Measurements from ENCODE around the gene PLEKHO2. TPM values are rescaled to one million over a fixed set of nuclear protein-coding genes. Genes with fewer than 3 reads are reported as not detected.

The PLEKHO2 gene
- total RNA-seq, 1 experiment from 2014 or later, result 10.1 TPM

GRCh38 chr15:64894395-64895056 is 52.8 kb downstream of the PLEKHO2 start:
- peak overlapping the region; percentile 80 for H3K27ac ChIP-seq (ENCODE audit: low read length)
- no peaks in the 10 kb centered on the region for H3K36me3 ChIP-seq (ENCODE audit: insufficient read depth, low read length)
- peak; percentile 80 for DNase-seq
- no peaks in the 10 kb centered on the region for H4K20me1 ChIP-seq (ENCODE audit: insufficient read depth, low read depth, low read length)
- H3K4me3 ChIP-seq (ENCODE audit: low read length), result peak overlapping the region; percentile 62
- no peaks in the 10 kb centered on the region for H3K27me3 ChIP-seq (ENCODE audit: low read length)
- no peaks in the 10 kb centered on the region for H3K79me2 ChIP-seq (ENCODE audit: low read length)
- H3K4me1 ChIP-seq (ENCODE audit: low read length), result peaks cover 41% of the 10 kb centered on the region
- no peaks in the 10 kb centered on the region for H3K9me3 ChIP-seq (ENCODE audit: low read length)
- H3K9me2 ChIP-seq (replicated peaks; ENCODE audit: insufficient read depth, low read length), result no peaks in the 10 kb centered on the region
- H3K9ac ChIP-seq (ENCODE audit: low read length), result peak overlapping the region; percentile 73
- H3K4me2 ChIP-seq (ENCODE audit: low read depth, low read length, poor library complexity, severe bottlenecking), result peak overlapping the region; percentile 86
- peak overlapping the region; percentile 83 for H2AFZ ChIP-seq (ENCODE audit: low read length)

- H3K79me2 ChIP-seq (ENCODE audit: low read length), result no peaks in the 10 kb centered on the region
- no peaks in the 10 kb centered on the region for H4K20me1 ChIP-seq (ENCODE audit: insufficient read depth, low read depth, low read length)
- H3K4me2 ChIP-seq (ENCODE audit: low read depth, low read length, poor library complexity, severe bottlenecking), result peak overlapping the region; percentile 86
- no peaks in the 10 kb centered on the region for H3K36me3 ChIP-seq (ENCODE audit: insufficient read depth, low read length)
- peak overlapping the region; percentile 29 for H2AFZ ChIP-seq (ENCODE audit: low read length)
- peak; percentile 90 for DNase-seq
- no peaks in the 10 kb centered on the region for H3K9me3 ChIP-seq (ENCODE audit: low read length)
- H3K9me2 ChIP-seq (replicated peaks; ENCODE audit: insufficient read depth, low read length), result no peaks in the 10 kb centered on the region
- peaks cover 41% of the 10 kb centered on the region for H3K4me1 ChIP-seq (ENCODE audit: low read length)
- H3K4me3 ChIP-seq (ENCODE audit: low read length), result peak overlapping the region; percentile 62
- H3K9ac ChIP-seq (ENCODE audit: low read length), result peak overlapping the region; percentile 73
- H3K27me3 ChIP-seq (ENCODE audit: low read length), result no peaks in the 10 kb centered on the region
- peak overlapping the region; percentile 80 for H3K27ac ChIP-seq (ENCODE audit: low read length)
Measured at GRCh38 chr15:64895285-64896065, 53.8 kb downstream of the PLEKHO2 start.

- H3K9ac ChIP-seq (ENCODE audit: low read length), result peak overlapping the region; percentile 73
- peaks cover 41% of the 10 kb centered on the region for H3K4me1 ChIP-seq (ENCODE audit: low read length)
Measured at GRCh38 chr15:64896371-64897069, 54.8 kb downstream of the PLEKHO2 start.

GRCh38 chr15:64897345-64897985 is 55.8 kb downstream of the PLEKHO2 start:
- H3K9me3 ChIP-seq (ENCODE audit: low read length), result peaks cover 11% of the 10 kb centered on the region
- no peak overlapping the region for H3K4me3 ChIP-seq (ENCODE audit: low read length)
- H3K36me3 ChIP-seq (ENCODE audit: insufficient read depth, low read length), result no peaks in the 10 kb centered on the region
- H2AFZ ChIP-seq (ENCODE audit: low read length), result no peak overlapping the region
- H3K27ac ChIP-seq (ENCODE audit: low read length), result no peak overlapping the region
- no peaks in the 10 kb centered on the region for H3K79me2 ChIP-seq (ENCODE audit: low read length)
- no peak overlapping the region for H3K4me2 ChIP-seq (ENCODE audit: low read depth, low read length, poor library complexity, severe bottlenecking)
- H3K9me2 ChIP-seq (replicated peaks; ENCODE audit: insufficient read depth, low read length), result no peaks in the 10 kb centered on the region
- H3K4me1 ChIP-seq (ENCODE audit: low read length), result peaks cover 38% of the 10 kb centered on the region
- no peak overlapping the region for H3K9ac ChIP-seq (ENCODE audit: low read length)
- DNase-seq, result no peak
- peaks cover 2% of the 10 kb centered on the region; the same call in 1 of the 2 replicates for H3K27me3 ChIP-seq (ENCODE audit: low read length)
- H4K20me1 ChIP-seq (ENCODE audit: insufficient read depth, low read depth, low read length), result no peaks in the 10 kb centered on the region

More at GRCh38 chr15:64896371-64897069, 54.8 kb downstream of the PLEKHO2 start:
- Histone ChIP-seq H4K20me1 (ENCODE audit: insufficient read depth, low read depth, low read length) (no peaks in the 10 kb centered on the region), H3K27ac (ENCODE audit: low read length) (peak overlapping the region; percentile 80), H3K27me3 (ENCODE audit: low read length) (peaks cover 2% of the 10 kb centered on the region; the same call in 1 of the 2 replicates), H3K36me3 (ENCODE audit: insufficient read depth, low read length) (no peaks in the 10 kb centered on the region), H2AFZ (ENCODE audit: low read length) (peak overlapping the region; percentile 29; the same call in 1 of the 2 replicates), H3K4me3 (ENCODE audit: low read length) (no peak overlapping the region), H3K4me2 (ENCODE audit: low read depth, low read length, poor library complexity, severe bottlenecking) (peak overlapping the region; percentile 86), H3K9me2 (replicated peaks; ENCODE audit: insufficient read depth, low read length) (no peaks in the 10 kb centered on the region), H3K79me2 (ENCODE audit: low read length) (no peaks in the 10 kb centered on the region), H3K9me3 (ENCODE audit: low read length) (peaks cover 7% of the 10 kb centered on the region)
- no peak for DNase-seq

- H3K9ac ChIP-seq (ENCODE audit: low read length), result no peak overlapping the region
Measured at GRCh38 chr15:64898406-64898805, 56.7 kb downstream of the PLEKHO2 start.

GRCh38 chr15:64901141-64901540 is 59.4 kb downstream of the PLEKHO2 start:
- no peaks in the 10 kb centered on the region for H3K79me2 ChIP-seq (ENCODE audit: low read length)
- H3K4me1 ChIP-seq (ENCODE audit: low read length), result peaks cover 8% of the 10 kb centered on the region
- H3K9me3 ChIP-seq (ENCODE audit: low read length), result peaks cover 11% of the 10 kb centered on the region
- H3K9me2 ChIP-seq (replicated peaks; ENCODE audit: insufficient read depth, low read length), result no peaks in the 10 kb centered on the region
- no peak overlapping the region for H3K4me2 ChIP-seq (ENCODE audit: low read depth, low read length, poor library complexity, severe bottlenecking)
- no peak overlapping the region for H3K27ac ChIP-seq (ENCODE audit: low read length)
- no peak overlapping the region for H3K9ac ChIP-seq (ENCODE audit: low read length)
- H3K36me3 ChIP-seq (ENCODE audit: insufficient read depth, low read length), result no peaks in the 10 kb centered on the region
- H3K4me3 ChIP-seq (ENCODE audit: low read length), result no peak overlapping the region
- no peaks in the 10 kb centered on the region for H4K20me1 ChIP-seq (ENCODE audit: insufficient read depth, low read depth, low read length)
- no peak overlapping the region for H2AFZ ChIP-seq (ENCODE audit: low read length)
- H3K27me3 ChIP-seq (ENCODE audit: low read length), result peaks cover 2% of the 10 kb centered on the region; the same call in 1 of the 2 replicates
- no peak for DNase-seq

More at GRCh38 chr15:64898406-64898805, 56.7 kb downstream of the PLEKHO2 start:
- Histone ChIP-seq H3K9me3 (ENCODE audit: low read length) (peaks cover 11% of the 10 kb centered on the region), H3K79me2 (ENCODE audit: low read length) (no peaks in the 10 kb centered on the region), H3K4me2 (ENCODE audit: low read depth, low read length, poor library complexity, severe bottlenecking) (no peak overlapping the region), H3K4me3 (ENCODE audit: low read length) (no peak overlapping the region), H3K27ac (ENCODE audit: low read length) (no peak overlapping the region), H2AFZ (ENCODE audit: low read length) (no peak overlapping the region), H3K9me2 (replicated peaks; ENCODE audit: insufficient read depth, low read length) (no peaks in the 10 kb centered on the region), H3K4me1 (ENCODE audit: low read length) (peaks cover 30% of the 10 kb centered on the region), H4K20me1 (ENCODE audit: insufficient read depth, low read depth, low read length) (no peaks in the 10 kb centered on the region), H3K27me3 (ENCODE audit: low read length) (peaks cover 2% of the 10 kb centered on the region; the same call in 1 of the 2 replicates), H3K36me3 (ENCODE audit: insufficient read depth, low read length) (no peaks in the 10 kb centered on the region)
- no peak for DNase-seq

GRCh38 chr15:64901914-64902313 is 60.2 kb downstream of the PLEKHO2 start:
- Histone ChIP-seq H3K9ac (ENCODE audit: low read length) (no peak overlapping the region), H3K79me2 (ENCODE audit: low read length) (no peaks in the 10 kb centered on the region), H3K4me2 (ENCODE audit: low read depth, low read length, poor library complexity, severe bottlenecking) (no peak overlapping the region), H2AFZ (ENCODE audit: low read length) (no peak overlapping the region), H3K4me3 (ENCODE audit: low read length) (no peak overlapping the region), H4K20me1 (ENCODE audit: insufficient read depth, low read depth, low read length) (no peaks in the 10 kb centered on the region), H3K9me2 (replicated peaks; ENCODE audit: insufficient read depth, low read length) (no peaks in the 10 kb centered on the region), H3K36me3 (ENCODE audit: insufficient read depth, low read length) (no peaks in the 10 kb centered on the region), H3K27ac (ENCODE audit: low read length) (no peak overlapping the region), H3K27me3 (ENCODE audit: low read length) (peaks cover 2% of the 10 kb centered on the region; the same call in 1 of the 2 replicates), H3K9me3 (ENCODE audit: low read length) (peaks cover 11% of the 10 kb centered on the region), H3K4me1 (ENCODE audit: low read length) (peaks cover 5% of the 10 kb centered on the region)
- no peak for DNase-seq
